Neural cell (in vitro differentiated cells): Measurements from ENCODE around the gene SLC25A39. TPM values are rescaled to one million over a fixed set of nuclear protein-coding genes. Genes with fewer than 3 reads are reported as not detected.

Experiments used
- H2AFZ ChIP-seq: fragments of 200-600, 300-800 bp; sonication (generic), shearing (Covaris generic); 2 replicates; pipeline ENCODE4 v1.6.0; 2014; ENCODE audit warnings: low read depth, mild to moderate bottlenecking, antibody characterized with exemption, low read length, moderate library complexity
- H3F3A ChIP-seq: fragments of 200-600 bp; shearing (Covaris generic); 2 replicates; pipeline ENCODE4 v1.6.1; 2016; ENCODE audit warnings: mild to moderate bottlenecking, moderate library complexity, mixed read lengths, antibody characterized with exemption, low read length; ENCODE audit not compliant: insufficient read depth, poor library complexity, severe bottlenecking
- H3K27ac ChIP-seq: fragments of 200-600, 300-800 bp; sonication (generic), shearing (Covaris generic); 2 replicates; pipeline ENCODE4 v1.5.1; 2014; ENCODE audit warnings: mild to moderate bottlenecking, low read length, moderate library complexity
- H3K27me3 ChIP-seq: fragments of 300-800, 200-600 bp; sonication (generic), shearing (Covaris generic); 2 replicates; pipeline ENCODE4 v1.6.0; 2014; ENCODE audit warnings: mild to moderate bottlenecking, low read depth, low read length, moderate library complexity; ENCODE audit not compliant: insufficient read depth
- H3K36me3 ChIP-seq: fragments of 300-800, 200-600 bp; sonication (generic), shearing (Covaris generic); 2 replicates; pipeline ENCODE4 v1.5.1; 2014; ENCODE audit warnings: mild to moderate bottlenecking, antibody characterized with exemption, low read length, moderate library complexity; ENCODE audit not compliant: insufficient read depth
- H3K4me2 ChIP-seq: fragments of 300-800, 200-600 bp; sonication (generic), shearing (Covaris generic); 2 replicates; pipeline ENCODE4 v1.6.0; 2014; ENCODE audit warnings: mild to moderate bottlenecking, low read length
- H3K4me3 ChIP-seq: fragments of 300-800, 200-600 bp; sonication (generic), shearing (Covaris generic); 2 replicates; pipeline ENCODE4 v1.5.1; 2014; ENCODE audit warnings: mild to moderate bottlenecking, low read length, moderate library complexity
- H3K79me2 ChIP-seq: fragments of 200-600 bp; shearing (Covaris generic); replicated peaks from 2 replicates; pipeline ENCODE4 v1.6.0; 2014; ENCODE audit warnings: mild to moderate bottlenecking, low read length, moderate library complexity; ENCODE audit not compliant: insufficient read depth
- H3K9ac ChIP-seq: fragments of 300-800, 200-600 bp; sonication (generic), shearing (Covaris generic); 2 replicates; pipeline ENCODE4 v1.6.1; 2016; ENCODE audit warnings: mild to moderate bottlenecking, low read length, mixed read lengths
- H3K9me2 ChIP-seq: fragments of 200-600 bp; shearing (Covaris generic); 2 replicates; pipeline ENCODE4 v1.6.1; 2016; ENCODE audit warnings: mild to moderate bottlenecking, low read length, mixed read lengths; ENCODE audit not compliant: insufficient read depth
- H3K9me3 ChIP-seq: fragments of 200-600, 300-800 bp; sonication (generic), shearing (Covaris generic); 2 replicates; pipeline ENCODE4 v1.6.1; 2016; ENCODE audit warnings: mild to moderate bottlenecking, mixed run types, low read length, moderate library complexity, mixed read lengths
- H4K20me1 ChIP-seq: fragments of 200-600 bp; shearing (Covaris generic); 2 replicates; pipeline ENCODE4 v1.6.1; 2016; ENCODE audit warnings: mild to moderate bottlenecking, mixed run types; ENCODE audit not compliant: insufficient read depth
- CTCF ChIP-seq: fragments of 450-650 bp; IDR thresholded peaks from 2 replicates; pipeline ENCODE4 v1.5.1; 2014; ENCODE audit warnings: antibody characterized with exemption, mild to moderate bottlenecking, moderate library complexity; ENCODE audit not compliant: poor library complexity, severe bottlenecking
- EP300 ChIP-seq: fragments of 450-650 bp; conservative IDR thresholded peaks from 2 replicates; pipeline ENCODE4 v1.6.1; 2014; ENCODE audit warnings: antibody characterized with exemption, mild to moderate bottlenecking, moderate library complexity; ENCODE audit not compliant: poor library complexity, severe bottlenecking
- EZH2 ChIP-seq: fragments of 200-600, 300-800 bp; shearing (Covaris generic), sonication (generic); IDR thresholded peaks from 2 replicates; pipeline ENCODE4 v1.6.1; 2014; ENCODE audit warnings: antibody characterized with exemption, low read length, borderline replicate concordance, mild to moderate bottlenecking; ENCODE audit not compliant: insufficient read depth, poor library complexity, severe bottlenecking
- MXI1 ChIP-seq: fragments of 450-650 bp; conservative IDR thresholded peaks from 2 replicates; pipeline ENCODE4 v1.6.1; 2014; ENCODE audit warnings: antibody characterized with exemption, mild to moderate bottlenecking; ENCODE audit not compliant: poor library complexity, severe bottlenecking
- SMC3 ChIP-seq: fragments of 450-650 bp; conservative IDR thresholded peaks from 2 replicates; pipeline ENCODE4 v1.6.1; 2014; ENCODE audit warnings: antibody characterized with exemption, mild to moderate bottlenecking, moderate library complexity; ENCODE audit not compliant: poor library complexity
- TAF1 ChIP-seq: IDR thresholded peaks from 2 replicates; pipeline ENCODE4 v1.6.1; 2012; ENCODE audit warnings: low read depth
- polyA plus RNA-seq: library from polyadenylated mRNA; depleted of rRNA; stranded (reverse); fragments of >200 nt; gene quantifications from 2 replicates; pipeline ENCODE4 v1.2.3, GENCODE V29; 2014
- TF ChIP-seq, protein P1 (sequence below): IDR thresholded peaks from 2 replicates; pipeline ENCODE4 v1.6.1; 2012; ENCODE audit warnings: borderline replicate concordance

Gene SLC25A39
- polyA plus RNA-seq, 1 donor from 2014 or later, result 73.4 TPM

DNA sequence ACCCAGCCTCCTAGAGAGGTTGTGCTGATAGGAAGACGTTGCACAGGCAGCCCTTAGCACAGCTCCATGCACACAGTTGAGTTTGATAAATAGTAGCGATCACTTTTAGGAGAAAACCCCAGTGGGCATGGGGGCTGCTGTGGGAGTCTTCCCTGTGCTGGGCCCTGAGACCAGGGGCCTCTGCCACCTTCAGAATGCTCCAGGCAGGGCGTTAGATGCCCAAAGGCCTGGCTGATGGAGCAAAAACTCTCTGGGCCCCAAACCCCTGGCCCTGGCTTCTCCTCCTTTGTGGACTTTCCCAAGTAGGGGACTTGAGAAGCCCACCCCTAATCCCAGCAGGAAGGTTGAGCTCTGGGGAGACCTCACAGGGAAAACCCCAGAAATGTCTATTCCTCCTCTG lies 42.4 kb downstream of the SLC25A39 start (continued):
- TF ChIP-seq, protein P1, sequence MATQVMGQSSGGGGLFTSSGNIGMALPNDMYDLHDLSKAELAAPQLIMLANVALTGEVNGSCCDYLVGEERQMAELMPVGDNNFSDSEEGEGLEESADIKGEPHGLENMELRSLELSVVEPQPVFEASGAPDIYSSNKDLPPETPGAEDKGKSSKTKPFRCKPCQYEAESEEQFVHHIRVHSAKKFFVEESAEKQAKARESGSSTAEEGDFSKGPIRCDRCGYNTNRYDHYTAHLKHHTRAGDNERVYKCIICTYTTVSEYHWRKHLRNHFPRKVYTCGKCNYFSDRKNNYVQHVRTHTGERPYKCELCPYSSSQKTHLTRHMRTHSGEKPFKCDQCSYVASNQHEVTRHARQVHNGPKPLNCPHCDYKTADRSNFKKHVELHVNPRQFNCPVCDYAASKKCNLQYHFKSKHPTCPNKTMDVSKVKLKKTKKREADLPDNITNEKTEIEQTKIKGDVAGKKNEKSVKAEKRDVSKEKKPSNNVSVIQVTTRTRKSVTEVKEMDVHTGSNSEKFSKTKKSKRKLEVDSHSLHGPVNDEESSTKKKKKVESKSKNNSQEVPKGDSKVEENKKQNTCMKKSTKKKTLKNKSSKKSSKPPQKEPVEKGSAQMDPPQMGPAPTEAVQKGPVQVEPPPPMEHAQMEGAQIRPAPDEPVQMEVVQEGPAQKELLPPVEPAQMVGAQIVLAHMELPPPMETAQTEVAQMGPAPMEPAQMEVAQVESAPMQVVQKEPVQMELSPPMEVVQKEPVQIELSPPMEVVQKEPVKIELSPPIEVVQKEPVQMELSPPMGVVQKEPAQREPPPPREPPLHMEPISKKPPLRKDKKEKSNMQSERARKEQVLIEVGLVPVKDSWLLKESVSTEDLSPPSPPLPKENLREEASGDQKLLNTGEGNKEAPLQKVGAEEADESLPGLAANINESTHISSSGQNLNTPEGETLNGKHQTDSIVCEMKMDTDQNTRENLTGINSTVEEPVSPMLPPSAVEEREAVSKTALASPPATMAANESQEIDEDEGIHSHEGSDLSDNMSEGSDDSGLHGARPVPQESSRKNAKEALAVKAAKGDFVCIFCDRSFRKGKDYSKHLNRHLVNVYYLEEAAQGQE, result no peak
- TF ChIP-seq TAF1, result no peak

DNA sequence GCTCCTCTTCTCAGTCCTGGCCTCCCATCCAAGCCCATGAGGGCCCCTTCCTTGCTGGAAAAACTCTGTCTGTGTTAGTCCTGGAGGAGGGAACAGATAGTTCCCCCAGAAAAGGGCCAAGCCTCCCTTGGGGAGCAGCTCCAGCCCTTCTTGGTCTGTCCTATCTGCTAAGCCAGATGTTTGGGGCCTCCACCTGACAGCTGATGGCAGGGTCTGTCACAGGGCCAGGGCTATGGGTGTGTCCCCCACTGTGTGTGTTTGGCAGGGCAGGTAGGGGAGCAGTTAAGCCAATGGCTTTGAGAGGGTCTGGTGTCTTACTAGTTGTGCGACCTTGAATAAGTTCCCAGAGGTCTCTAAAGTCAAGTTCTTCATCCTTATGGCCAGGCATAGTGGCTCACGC lies 43.1 kb downstream of the SLC25A39 start:
- no peak overlapping the region for H3K27ac ChIP-seq
- no peaks in the 10 kb centered on the region for H3F3A ChIP-seq
- no peaks in the 10 kb centered on the region for H3K79me2 ChIP-seq
- no peak overlapping the region for H3K4me3 ChIP-seq
- H3K27me3 ChIP-seq, result no peaks in the 10 kb centered on the region
- H4K20me1 ChIP-seq, result no peaks in the 10 kb centered on the region
- H2AFZ ChIP-seq, result no peak overlapping the region
- H3K9me3 ChIP-seq, result no peaks in the 10 kb centered on the region
- TF ChIP-seq CTCF (no peak), EP300 (no peak), SMC3 (no peak), TAF1 (no peak), EZH2 (no peak), MXI1 (no peak)
- TF ChIP-seq, protein P1, result no peak
- H3K9ac ChIP-seq, result no peak overlapping the region
- no peaks in the 10 kb centered on the region for H3K9me2 ChIP-seq
- H3K36me3 ChIP-seq, result no peaks in the 10 kb centered on the region
- H3K4me2 ChIP-seq, result no peak overlapping the region
